Measurements from ENCODE around the gene WNT3A. TPM values are rescaled to one million over a fixed set of nuclear protein-coding genes. Genes with fewer than 3 reads are reported as not detected.

WNT3A gene
- total and polyA plus RNA-seq, 2 of the 4 experiments (the other 2 are of a cell fraction): not detected

GRCh38 chr1:228062812-228063211 is 56.0 kb downstream of the WNT3A start:
- H4K5ac ChIP-seq (ENCODE audit: low read depth, low read length): no peak overlapping the region
- no peak overlapping the region for H2BK20ac ChIP-seq (ENCODE audit: low read depth, low read length)
- H3K9me1 ChIP-seq (ENCODE audit: insufficient read depth, low read length): no peaks in the 10 kb centered on the region
- H4K8ac ChIP-seq (ENCODE audit: low read depth in 2 of 2, low read length in 2 of 2): no peak overlapping the region
- no peak overlapping the region for H3K9ac ChIP-seq (ENCODE audit: low read depth, low read length)
- H2BK120ac ChIP-seq (ENCODE audit: low read depth, low read length): no peak overlapping the region
- ChIA-PET CTCF (no interaction called here), POLR2A (ENCODE audit: unreplicated experiment) (no interaction called here)
- BruUV-seq (replicated peaks): no TSS peak
- no peak overlapping the region for H3K18ac ChIP-seq (ENCODE audit: low read depth, low read length)
- H3K27ac ChIP-seq (ENCODE audit: insufficient read depth, low read length): no peak overlapping the region
- no peaks in the 10 kb centered on the region for H4K20me1 ChIP-seq (ENCODE audit: insufficient read depth, low read length)
- H3K36me3 ChIP-seq (ENCODE audit: control insufficient read depth, insufficient read depth, low read length): no peaks in the 10 kb centered on the region
- H3K23ac ChIP-seq (ENCODE audit: low read depth, low read length): no peak overlapping the region
- dilution Hi-C loops (cut with HindIII; ENCODE audit: low sequenced_read_pairs, unreplicated experiment) (no loop called here), in situ Hi-C loops (cut with MboI; ENCODE audit: low sequenced_read_pairs) (no loop called here), intact Hi-C loops (cut with micrococcal nuclease) (no loop called here)
- no peak overlapping the region for H2AK9ac ChIP-seq (replicated peaks; ENCODE audit: low read depth, low read length, poor library complexity)
- ATAC-seq (ENCODE audit: low read depth): no peak
- H3K4me3 ChIP-seq (ENCODE audit: insufficient read depth, low read depth, low read length): no peak overlapping the region
- no peak for DNase-seq
- H4K91ac ChIP-seq (ENCODE audit: insufficient read depth, low read depth, low read length): no peak overlapping the region
- H2BK5ac ChIP-seq (ENCODE audit: low read depth, low read length, poor library complexity, severe bottlenecking): no peak overlapping the region
- peaks cover 58% of the 10 kb centered on the region for H3K27me3 ChIP-seq (ENCODE audit: control insufficient read depth, insufficient read depth, low read length)
- 70% methylated on average over 3 of the region's 4 CpGs; no CpG with 5 or more reads in 1 of the 2 experiments for WGBS, 2 experiments (ENCODE audit: extremely low coverage in 2 of 2, insufficient read length in 1 of 2)
- peaks cover 2% of the 10 kb centered on the region; the same call in 1 of the 2 replicates for H3K4me1 ChIP-seq (ENCODE audit: control insufficient read depth, insufficient read depth, low read length)
- H3K4me2 ChIP-seq (ENCODE audit: low read depth, low read length): no peak overlapping the region
- no peak overlapping the region for H3K4ac ChIP-seq (ENCODE audit: low read depth, low read length)
- H2AK5ac ChIP-seq (ENCODE audit: low read depth, low read length): no peak overlapping the region
- peak overlapping the region; percentile 32 for H2AFZ ChIP-seq (replicated peaks; ENCODE audit: low read length, poor library complexity)
- no peak overlapping the region for H3K56ac ChIP-seq (ENCODE audit: extremely low read depth, insufficient read depth, low read length)
- no peak overlapping the region for H2BK15ac ChIP-seq (ENCODE audit: low read depth, low read length)
- peaks cover 12% of the 10 kb centered on the region; the same call in 1 of the 2 replicates for H3K9me3 ChIP-seq (ENCODE audit: control insufficient read depth, insufficient read depth, low read length)
- no peaks in the 10 kb centered on the region for H3K79me1 ChIP-seq (ENCODE audit: low read depth in 1 of 2, low read length in 2 of 2)
- TF ChIP-seq NFE2L2 (IDR thresholded peaks at IDR 0.05; ENCODE audit: low read depth, low read length): no peak
- TF ChIP-seq FOS (IDR thresholded peaks at IDR 0.05; ENCODE audit: low read depth, low read length): no peak
- no peak for TF ChIP-seq MAFK (IDR thresholded peaks at IDR 0.05; ENCODE audit: low read depth, low read length)
- no peak for TF ChIP-seq SMC3 (IDR thresholded peaks at IDR 0.05; ENCODE audit: low read depth, low read length)
- TF ChIP-seq CEBPB (IDR thresholded peaks at IDR 0.05; ENCODE audit: low read depth, low read length): no peak
- TF ChIP-seq CTCF (conservative IDR thresholded peaks at IDR 0.05; ENCODE audit: low read depth, low read length): no peak
- no peak for TF ChIP-seq USF2 (IDR thresholded peaks at IDR 0.05; ENCODE audit: low read depth, low read length)
- TF ChIP-seq RAD21 (IDR thresholded peaks at IDR 0.05; ENCODE audit: low read length): no peak
- no peak for TF ChIP-seq MXI1 (IDR thresholded peaks at IDR 0.05; ENCODE audit: borderline replicate concordance, low read depth, low read length)
- TF ChIP-seq RCOR1 (IDR thresholded peaks at IDR 0.05; ENCODE audit: insufficient replicate concordance, low read length): no peak
- no peak overlapping the region for H3K14ac ChIP-seq (replicated peaks; ENCODE audit: low read depth, low read length)
